ENCODE data around the gene KCNIP3.

The KCNIP3 gene

DNA sequence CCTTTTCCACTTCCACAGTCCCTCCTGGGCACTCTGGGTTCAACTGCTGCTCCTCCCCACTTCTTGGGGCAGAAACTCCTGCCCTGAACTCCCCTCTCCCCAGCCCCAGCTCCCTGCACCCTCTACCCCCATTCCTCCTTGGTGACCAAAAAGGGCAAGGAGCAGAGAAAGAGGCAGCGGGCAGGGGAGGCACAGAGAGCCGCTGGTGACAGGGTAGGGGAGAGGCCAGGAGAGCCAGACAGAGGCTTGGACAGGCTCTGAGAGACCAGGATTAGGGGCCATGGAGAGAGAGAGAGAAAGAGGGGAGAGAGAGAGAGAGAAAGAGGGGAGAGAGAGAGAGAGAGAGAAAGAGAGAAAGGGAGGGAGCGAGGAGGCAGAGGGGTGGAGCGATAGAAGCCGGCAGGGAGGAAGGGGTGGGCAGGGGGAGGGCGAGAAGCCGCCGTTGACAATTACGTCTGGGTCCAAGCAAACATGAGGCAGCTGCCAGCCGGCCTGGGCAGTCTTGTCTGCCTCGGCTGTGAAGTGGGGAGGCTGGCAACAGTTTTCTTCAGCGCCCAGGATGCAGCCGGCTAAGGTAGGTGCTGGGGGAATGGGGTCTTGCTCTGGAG is at the start of gene KCNIP3:
TSS of gene KCNIP3 (plus strand) at position 468 of the 608 bp plus-strand sequence. CDS start at position 560, 92 bp downstream.
- no peak within 1 kb of the TSS for H3K4me3 ChIP-seq (ENCODE audit: low read depth, low read length)
- ChIA-PET POLR2A (interaction anchor here (0.6 kb wide), 1 partner anchor 68 kb away, joined by 6 read pairs; no protein-coding TSS in a partner anchor), CTCF (no interaction called here)
- no peaks in the 10 kb centered on the region for H3K4me1 ChIP-seq (ENCODE audit: control insufficient read depth, insufficient read depth, low read length)
- H3K36me3 ChIP-seq (ENCODE audit: control insufficient read depth in 2 of 2, insufficient read depth in 1 of 2, low read length in 2 of 2): no peaks in the 10 kb centered on the region
- no peaks in the 10 kb centered on the region for H3K9me3 ChIP-seq (ENCODE audit: control insufficient read depth, insufficient read depth, low read depth, low read length)
- no peak within 1 kb of the TSS for H3K27ac ChIP-seq (ENCODE audit: extremely low read depth, low read depth, low read length)
- TF ChIP-seq ZBTB17 (tag by site-specific recombination; IDR thresholded peaks at IDR 0.05) (no peak), KLF10 (tag by site-specific recombination; IDR thresholded peaks at IDR 0.05) (no peak), ZNF398 (tag by site-specific recombination; IDR thresholded peaks at IDR 0.05) (peak; percentile 40; the same call in 1 of the 2 replicates), ZNF23 (tag by site-specific recombination; IDR thresholded peaks at IDR 0.05; ENCODE audit: borderline replicate concordance) (no peak), ZNF404 (tag by site-specific recombination; IDR thresholded peaks at IDR 0.05) (no peak)
- TF ChIP-seq, protein P1, sequence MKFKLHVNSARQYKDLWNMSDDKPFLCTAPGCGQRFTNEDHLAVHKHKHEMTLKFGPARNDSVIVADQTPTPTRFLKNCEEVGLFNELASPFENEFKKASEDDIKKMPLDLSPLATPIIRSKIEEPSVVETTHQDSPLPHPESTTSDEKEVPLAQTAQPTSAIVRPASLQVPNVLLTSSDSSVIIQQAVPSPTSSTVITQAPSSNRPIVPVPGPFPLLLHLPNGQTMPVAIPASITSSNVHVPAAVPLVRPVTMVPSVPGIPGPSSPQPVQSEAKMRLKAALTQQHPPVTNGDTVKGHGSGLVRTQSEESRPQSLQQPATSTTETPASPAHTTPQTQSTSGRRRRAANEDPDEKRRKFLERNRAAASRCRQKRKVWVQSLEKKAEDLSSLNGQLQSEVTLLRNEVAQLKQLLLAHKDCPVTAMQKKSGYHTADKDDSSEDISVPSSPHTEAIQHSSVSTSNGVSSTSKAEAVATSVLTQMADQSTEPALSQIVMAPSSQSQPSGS (tag by site-specific recombination; IDR thresholded peaks at IDR 0.05; ENCODE audit: low read depth): no peak

DNA sequence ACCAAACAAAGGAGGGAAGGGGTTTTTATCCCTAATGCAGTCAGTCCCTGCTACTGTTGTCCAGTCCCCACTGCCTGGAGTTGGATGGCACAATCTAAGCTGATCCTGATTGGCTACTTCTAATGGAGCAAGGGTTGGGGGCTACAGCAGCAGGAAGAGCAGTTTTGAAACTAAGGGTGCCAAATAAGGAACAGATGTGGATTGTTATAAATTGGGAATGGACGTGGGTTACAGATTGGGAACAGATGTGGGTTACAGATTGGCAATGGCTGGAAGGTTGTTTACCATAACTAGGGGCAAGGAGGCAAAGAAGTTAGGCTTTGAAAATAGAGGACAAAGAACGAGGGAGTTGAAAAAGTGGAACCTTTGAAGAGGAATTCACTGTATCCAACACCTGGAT is 38.9 kb upstream of the KCNIP3 start:
- Histone ChIP-seq H3K27ac (ENCODE audit: extremely low read depth, low read depth, low read length) (no peak overlapping the region), H3K4me3 (ENCODE audit: low read depth, low read length) (no peak overlapping the region), H3K4me1 (ENCODE audit: control insufficient read depth, insufficient read depth, low read length) (no peaks in the 10 kb centered on the region), H3K9me3 (ENCODE audit: control insufficient read depth, insufficient read depth, low read depth, low read length) (no peaks in the 10 kb centered on the region), H3K36me3 (ENCODE audit: control insufficient read depth in 2 of 2, insufficient read depth in 1 of 2, low read length in 2 of 2) (no peaks in the 10 kb centered on the region)
- ChIA-PET POLR2A (no interaction called here), CTCF (no interaction called here)
- TF ChIP-seq ZFHX2 (tag by site-specific recombination; conservative IDR thresholded peaks at IDR 0.05): no peak
- TF ChIP-seq MEIS1 (CRISPR knock-in tag; IDR thresholded peaks at IDR 0.05; ENCODE audit: borderline replicate concordance): no peak
- TF ChIP-seq ZNF837 (tag by site-specific recombination; IDR thresholded peaks at IDR 0.05): no peak
- TF ChIP-seq ZNF596 (tag by site-specific recombination; IDR thresholded peaks at IDR 0.05): no peak
- TF ChIP-seq ZNF830 (tag by site-specific recombination; IDR thresholded peaks at IDR 0.05; ENCODE audit: low read depth): no peak
- TF ChIP-seq ZBTB20 (tag by site-specific recombination; IDR thresholded peaks at IDR 0.05): no peak
- no peak for TF ChIP-seq KLF16 (tag by site-specific recombination; IDR thresholded peaks at IDR 0.05)
- no peak for TF ChIP-seq ZNF169 (tag by site-specific recombination; IDR thresholded peaks at IDR 0.05)
- TF ChIP-seq ZNF175 (tag by site-specific recombination; IDR thresholded peaks at IDR 0.05): no peak
- no peak for TF ChIP-seq ZNF555 (tag by site-specific recombination; conservative IDR thresholded peaks at IDR 0.05)
- TF ChIP-seq ZNF138 (tag by site-specific recombination; IDR thresholded peaks at IDR 0.05; ENCODE audit: borderline replicate concordance): no peak

DNA sequence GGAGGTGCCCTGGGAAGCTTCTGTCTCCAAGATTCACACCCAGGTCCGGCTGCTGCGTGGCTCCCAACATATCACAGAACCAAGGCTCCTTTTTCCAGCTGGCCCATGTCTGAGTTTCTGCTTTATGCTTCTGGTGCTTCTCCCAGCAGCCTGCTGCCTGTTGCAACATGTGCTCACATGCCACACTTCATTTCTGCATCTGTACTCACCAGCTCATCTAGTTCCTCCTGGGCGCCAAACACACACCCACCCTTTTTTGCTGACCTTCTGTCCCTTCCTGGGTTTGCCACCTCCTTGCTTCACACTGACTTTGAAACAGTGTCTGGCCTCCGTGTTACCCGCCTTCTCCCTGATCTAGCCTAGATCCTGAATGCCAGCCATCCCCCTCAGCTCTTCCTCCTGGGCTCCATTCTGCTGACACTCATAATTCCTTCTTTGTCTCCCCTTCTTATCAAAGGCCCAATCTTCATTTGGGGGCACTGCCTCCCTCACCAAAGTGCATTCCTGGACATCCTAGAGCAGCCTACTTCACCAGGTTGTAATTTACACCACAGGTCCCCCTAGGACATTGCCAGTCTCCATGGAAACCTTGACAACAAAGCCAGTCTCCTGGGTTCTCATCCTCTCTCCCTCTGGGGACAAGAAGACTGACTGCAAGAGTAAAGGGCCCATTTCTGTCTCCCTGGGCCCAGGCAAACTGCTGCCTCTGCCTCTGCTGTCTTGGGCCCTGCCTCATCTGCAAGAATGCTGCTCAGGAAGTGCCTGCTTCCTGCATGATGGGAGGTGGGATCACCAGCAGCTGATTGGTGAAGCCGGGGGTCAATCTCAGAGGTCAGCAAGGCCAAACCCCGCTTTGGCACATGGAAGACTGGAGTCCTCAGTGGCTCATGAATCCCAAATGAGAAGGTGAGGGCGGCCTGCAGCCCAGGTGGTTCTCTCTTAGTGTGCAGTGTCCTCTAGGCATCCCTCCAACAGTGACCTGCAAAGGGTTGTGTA is 36.8 kb upstream of the KCNIP3 start:
- H3K9me3 ChIP-seq (ENCODE audit: control insufficient read depth, insufficient read depth, low read depth, low read length): no peaks in the 10 kb centered on the region
- H3K4me3 ChIP-seq (ENCODE audit: low read depth, low read length): no peak overlapping the region
- H3K27ac ChIP-seq (ENCODE audit: extremely low read depth, low read depth, low read length): no peak overlapping the region
- POLR2A ChIA-PET: no interaction called here
- H3K36me3 ChIP-seq (ENCODE audit: control insufficient read depth in 2 of 2, insufficient read depth in 1 of 2, low read length in 2 of 2): no peaks in the 10 kb centered on the region
- CTCF ChIA-PET: no interaction called here
- H3K4me1 ChIP-seq (ENCODE audit: control insufficient read depth, insufficient read depth, low read length): no peaks in the 10 kb centered on the region
- TF ChIP-seq ZNF626 (tag by site-specific recombination; IDR thresholded peaks at IDR 0.05): no peak
- TF ChIP-seq ZNF521 (tag by site-specific recombination; IDR thresholded peaks at IDR 0.05): no peak
- no peak for TF ChIP-seq PRDM2 (tag by site-specific recombination; IDR thresholded peaks at IDR 0.05; ENCODE audit: borderline replicate concordance)
- TF ChIP-seq IKZF3 (tag by site-specific recombination; IDR thresholded peaks at IDR 0.05): no peak
